Measurements from ENCODE around the gene ZSCAN20.

Gene ZSCAN20

GRCh38 chr1:33456502-33456886 lies 16.0 kb upstream of the ZSCAN20 start:
- TF ChIP-seq, protein P1, sequence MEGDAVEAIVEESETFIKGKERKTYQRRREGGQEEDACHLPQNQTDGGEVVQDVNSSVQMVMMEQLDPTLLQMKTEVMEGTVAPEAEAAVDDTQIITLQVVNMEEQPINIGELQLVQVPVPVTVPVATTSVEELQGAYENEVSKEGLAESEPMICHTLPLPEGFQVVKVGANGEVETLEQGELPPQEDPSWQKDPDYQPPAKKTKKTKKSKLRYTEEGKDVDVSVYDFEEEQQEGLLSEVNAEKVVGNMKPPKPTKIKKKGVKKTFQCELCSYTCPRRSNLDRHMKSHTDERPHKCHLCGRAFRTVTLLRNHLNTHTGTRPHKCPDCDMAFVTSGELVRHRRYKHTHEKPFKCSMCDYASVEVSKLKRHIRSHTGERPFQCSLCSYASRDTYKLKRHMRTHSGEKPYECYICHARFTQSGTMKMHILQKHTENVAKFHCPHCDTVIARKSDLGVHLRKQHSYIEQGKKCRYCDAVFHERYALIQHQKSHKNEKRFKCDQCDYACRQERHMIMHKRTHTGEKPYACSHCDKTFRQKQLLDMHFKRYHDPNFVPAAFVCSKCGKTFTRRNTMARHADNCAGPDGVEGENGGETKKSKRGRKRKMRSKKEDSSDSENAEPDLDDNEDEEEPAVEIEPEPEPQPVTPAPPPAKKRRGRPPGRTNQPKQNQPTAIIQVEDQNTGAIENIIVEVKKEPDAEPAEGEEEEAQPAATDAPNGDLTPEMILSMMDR (IDR thresholded peaks at IDR 0.05; ENCODE audit: low read depth, low read length, missing control alignments), result no peak
- H3K4me3 ChIP-seq (ENCODE audit: low read depth, low read length), result no peak overlapping the region
- in situ Hi-C loops (cut with HindIII; ENCODE audit: low sequenced_read_pairs), result no loop called here
- DNase-seq (ENCODE audit: low read depth), result no peak

GRCh38 chr1:33459691-33460090 lies 12.8 kb upstream of the ZSCAN20 start:
- H3K4me3 ChIP-seq (ENCODE audit: low read depth, low read length), result no peak overlapping the region
- TF ChIP-seq, protein P1 (IDR thresholded peaks at IDR 0.05; ENCODE audit: low read depth, low read length, missing control alignments), result no peak
- in situ Hi-C loops (cut with HindIII; ENCODE audit: low sequenced_read_pairs), result no loop called here
- no peak for DNase-seq (ENCODE audit: low read depth)

DNA sequence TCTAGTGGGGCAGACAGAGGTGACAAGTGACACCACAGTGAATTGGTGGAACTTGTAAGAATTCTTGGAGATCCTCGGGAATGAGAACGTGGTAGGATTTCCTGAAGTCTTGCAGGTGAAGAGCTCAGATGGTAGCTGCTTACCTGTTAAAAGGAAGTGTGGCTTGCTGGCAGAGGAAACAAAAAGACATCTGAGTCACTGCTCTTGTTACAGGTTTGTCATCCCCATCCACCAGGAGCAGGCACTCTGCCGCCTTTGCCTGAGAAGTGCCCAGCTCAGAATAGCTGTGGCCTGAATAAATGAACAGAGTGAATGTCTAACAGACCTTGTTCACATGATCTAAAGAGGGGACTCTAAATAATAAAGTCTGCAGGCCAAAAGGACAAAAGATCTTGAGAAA lies 12.3 kb upstream of the ZSCAN20 start:
- TF ChIP-seq, protein P1 (IDR thresholded peaks at IDR 0.05; ENCODE audit: low read depth, low read length, missing control alignments), result no peak
- H3K4me3 ChIP-seq (ENCODE audit: low read depth, low read length), result no peak overlapping the region
- in situ Hi-C loops (cut with HindIII; ENCODE audit: low sequenced_read_pairs), result no loop called here
- no peak for DNase-seq (ENCODE audit: low read depth)

GRCh38 chr1:33460947-33461629 lies 11.4 kb upstream of the ZSCAN20 start:
- TF ChIP-seq, protein P1 (IDR thresholded peaks at IDR 0.05; ENCODE audit: low read depth, low read length, missing control alignments), result no peak
- no peak overlapping the region for H3K4me3 ChIP-seq (ENCODE audit: low read depth, low read length)
- no peak for DNase-seq (ENCODE audit: low read depth)
- in situ Hi-C loops (cut with HindIII; ENCODE audit: low sequenced_read_pairs), result no loop called here

DNA sequence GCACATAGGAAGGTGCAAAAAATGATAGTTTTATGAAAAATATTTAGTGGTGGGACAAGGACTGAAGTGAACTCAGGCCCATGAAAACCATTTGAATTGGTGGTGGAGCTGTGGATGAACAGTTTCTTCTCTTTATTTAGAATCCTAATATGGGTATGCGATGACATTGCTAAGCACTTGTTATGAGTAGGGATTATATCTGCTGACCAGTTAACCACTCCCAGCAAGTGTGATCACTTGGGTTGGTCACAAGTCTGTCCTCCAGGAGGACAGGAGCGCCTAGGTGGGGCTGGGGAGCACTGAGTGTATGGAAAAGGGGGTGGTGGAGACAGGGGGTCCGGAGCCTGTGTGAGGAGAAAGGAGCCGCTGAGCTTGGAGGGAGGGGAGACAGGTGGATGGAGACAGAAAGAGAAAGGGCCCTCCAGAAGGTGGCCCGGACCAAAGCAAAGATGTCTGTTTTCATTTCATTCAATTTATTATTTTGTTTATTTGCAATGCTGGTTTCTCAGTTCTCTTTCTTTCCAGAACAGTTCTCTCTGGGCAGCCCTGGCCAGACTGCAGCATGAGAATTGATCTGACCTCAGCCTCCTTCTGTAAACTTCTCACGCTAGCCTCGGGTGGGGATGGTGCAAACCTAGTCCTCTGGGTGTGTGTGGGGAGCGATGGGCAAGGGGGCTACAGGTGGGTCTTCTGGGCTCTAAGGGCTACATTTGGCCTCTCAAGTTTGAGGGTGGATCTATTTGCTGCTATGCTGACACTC lies 9.9 kb upstream of the ZSCAN20 start:
- H3K4me3 ChIP-seq (ENCODE audit: low read depth, low read length), result no peak overlapping the region
- in situ Hi-C loops (cut with HindIII; ENCODE audit: low sequenced_read_pairs), result no loop called here
- no peak for DNase-seq (ENCODE audit: low read depth)
- TF ChIP-seq, protein P1 (IDR thresholded peaks at IDR 0.05; ENCODE audit: low read depth, low read length, missing control alignments), result no peak

- in situ Hi-C loops (cut with HindIII; ENCODE audit: low sequenced_read_pairs), result no loop called here
- H3K4me3 ChIP-seq (ENCODE audit: low read depth, low read length), result no peak overlapping the region
- DNase-seq (ENCODE audit: low read depth), result no peak
- TF ChIP-seq, protein P1 (IDR thresholded peaks at IDR 0.05; ENCODE audit: low read depth, low read length, missing control alignments), result no peak
These were observed 7.9 kb upstream of the ZSCAN20 start for GRCh38 chr1:33464552-33464951.

All from astrocyte of the cerebellum (primary cell).